K562 (cell line): Measurements from ENCODE around the gene EGFL7. TPM values are rescaled to one million over a fixed set of nuclear protein-coding genes. Genes with fewer than 3 reads are reported as not detected.

Experiments
- AFF1 ChIP-seq, 2 experiments: fragments of 450-650 bp; IDR thresholded peaks; 2 replicates each; pipeline ENCODE4 v1.6.1; 2018; ENCODE audit warnings: mild to moderate bottlenecking in 2 of 2, low read depth in 1 of 2; ENCODE audit not compliant: partially characterized antibody in 2 of 2
- BRD9 ChIP-seq: fragments of 450-650 bp; IDR thresholded peaks from 2 replicates; pipeline ENCODE4 v1.6.1; 2018; ENCODE audit warnings: low read depth; ENCODE audit not compliant: partially characterized antibody
- CREB5 ChIP-seq: fragments of 250-450 bp; sonication (Bioruptor Pico); IDR thresholded peaks from 2 replicates; pipeline ENCODE4 v1.5.0; 2020; ENCODE audit warnings: mild to moderate bottlenecking
- E2F6 ChIP-seq, 2 experiments: IDR thresholded peaks; 2 replicates each; pipeline ENCODE4 v1.6.1; 2011; ENCODE audit warnings: borderline replicate concordance in 1 of 2, control low read depth in 1 of 2, low read depth in 1 of 2, low read length in 1 of 2, mild to moderate bottlenecking in 1 of 2, mixed read lengths in 1 of 2, moderate library complexity in 1 of 2; ENCODE audit not compliant: insufficient read depth in 1 of 2, insufficient read length in 1 of 2, poor library complexity in 1 of 2, severe bottlenecking in 1 of 2; ENCODE audit errors: extremely low read depth in 1 of 2
- HES1 ChIP-seq: fragments of 450-650 bp; IDR thresholded peaks from 2 replicates; pipeline ENCODE4 v1.6.1; 2016; ENCODE audit warnings: low read depth, mild to moderate bottlenecking, moderate library complexity
- ID3 ChIP-seq, 2 experiments: fragments of 250-450 bp in 1 of 2; fragments of 450-650 bp in 1 of 2; sonication (Bioruptor Pico) in 1 of 2; IDR thresholded peaks; 2 replicates each; pipeline versions ENCODE4 v1.6.1 to v1.8.0; 2016 to 2021; ENCODE audit warnings: mild to moderate bottlenecking in 2 of 2, moderate library complexity in 2 of 2, missing compliant biosample characterization in 1 of 2, missing genetic modification characterization in 1 of 2
- JUNB ChIP-seq: fragments of 450-650 bp; formaldehyde crosslinking; conservative IDR thresholded peaks from 2 replicates; pipeline ENCODE4 v1.4.0; 2020; ENCODE audit warnings: mild to moderate bottlenecking
- MBD1 ChIP-seq: fragments of 250-450 bp; sonication (Bioruptor Pico); IDR thresholded peaks from 2 replicates; pipeline ENCODE4 v1.8.0; 2022; ENCODE audit warnings: inconsistent platforms
- NCOA4 ChIP-seq: fragments of 450-650 bp; IDR thresholded peaks from 2 replicates; pipeline ENCODE4 v1.6.1; 2018; ENCODE audit warnings: mild to moderate bottlenecking; ENCODE audit not compliant: partially characterized antibody
- TCF7 ChIP-seq: sonication (generic); IDR thresholded peaks from 2 replicates; pipeline ENCODE4 v1.6.1; 2016; ENCODE audit warnings: antibody characterized with exemption, borderline replicate concordance
- ZBTB34 ChIP-seq: fragments of 250-450 bp; sonication (Bioruptor Pico); IDR thresholded peaks from 2 replicates; pipeline ENCODE4 v1.8.0; 2021; ENCODE audit warnings: mild to moderate bottlenecking, moderate library complexity
- ZNF239 ChIP-seq: fragments of 250-450 bp; sonication (Bioruptor Pico); IDR thresholded peaks from 2 replicates; pipeline ENCODE4 v1.4.0; 2020; ENCODE audit warnings: mild to moderate bottlenecking
- polyA plus RNA-seq, 8 experiments: library from polyadenylated mRNA; depleted of rRNA in 4 of 8; stranded (reverse) in 5 of 8; unstranded in 3 of 8; fragments of >200 nt; fragmentation: Nextera tagmentation in 2 of 8; fragmentation: Illumina TruSeq in 1 of 8; extraction: Ambion mirVana in 2 of 8; extraction: Trizol in 1 of 8; gene quantifications; 2 replicates each; pipeline versions ENCODE4 v1.2.1 to v1.2.3, GENCODE V29; 2011 to 2014; ENCODE audit warnings: inconsistent platforms in 1 of 8, missing spikeins in 1 of 8
- total RNA-seq, 7 experiments: library from RNA; depleted of rRNA in 6 of 7; stranded (reverse); fragments of >200 nt in 6 of 7; fragmentation: Illumina TruSeq in 2 of 7; extraction: Trizol in 2 of 7; gene quantifications; 2 replicates each; pipeline versions ENCODE4 v1.2.1 to v1.2.3, GENCODE V29; 2011 to 2021; ENCODE audit warnings: low replicate concordance in 1 of 7

EGFL7 gene
- total and polyA plus RNA-seq, 9 of the 15 experiments (the other 6 are each of a cell fraction or from before 2014, with no cell fraction given) = 1.5 to 286 (median 55.5) TPM

- TF ChIP-seq CREB5 (CRISPR knock-in tag) (no peak), ZNF239 (no peak), BRD9 (peak; percentile 68), MBD1 (CRISPR knock-in tag) (no peak), AFF1 (IDR thresholded peaks at IDR 0.05; ENCODE audit: low read depth in 1 of 2, partially characterized antibody in 2 of 2) (no peak), HES1 (no peak), E2F6 (IDR thresholded peaks at IDR 0.05; ENCODE audit: borderline replicate concordance in 1 of 2, extremely low read depth in 1 of 2, insufficient read depth in 1 of 2, insufficient read length in 1 of 2, low read depth in 1 of 2, low read length in 1 of 2, poor library complexity in 1 of 2, severe bottlenecking in 1 of 2) (no peak), JUNB (no peak), TCF7 (no peak), ZBTB34 (CRISPR knock-in tag) (no peak), ID3 (CRISPR knock-in tag; IDR thresholded peaks at IDR 0.05) (no peak), ID3 (tag; IDR thresholded peaks at IDR 0.05) (no peak), NCOA4 (peak; percentile 3)
These were observed 31.4 kb upstream of the EGFL7 start (continued) for GRCh38 chr9:136631038-136632000.
